A673 (cell line): Measurements from ENCODE around the gene AKAP6. TPM values are rescaled to one million over a fixed set of nuclear protein-coding genes. Genes with fewer than 3 reads are reported as not detected.

ENCODE experiments used
- BruUV-seq: library from RNA; stranded (reverse); fragments of 400-500 nt; replicated peaks from 2 replicates; lab custom pipeline; 2021; lab: Mats Ljungman, UMichigan
- CTCF ChIA-PET: fragments of 300-600 bp; sonication (Branson Sonifier 250); formaldehyde crosslinking; loops from one replicate; lab custom pipeline; 2022; ENCODE audit warnings: antibody characterized with exemption; lab: Charles Lee
- POLR2A ChIA-PET: fragments of 300-600 bp; sonication (Branson Sonifier 250); formaldehyde crosslinking; loops from one replicate; lab custom pipeline; 2022; ENCODE audit warnings: antibody characterized with exemption; ENCODE audit not compliant: low non-redundant PET; lab: Charles Lee
- DNase-seq: peaks from one replicate; pipeline ENCODE4 v3.0.0-alpha.2; 2015; ENCODE audit warnings: low spot score
- H3K27ac ChIP-seq: fragments of 200-600 bp; sonication (generic); 2 replicates; pipeline ENCODE4 v1.5.1; 2016; ENCODE audit warnings: mixed run types, low read depth, mild to moderate bottlenecking, mixed read lengths, antibody characterized with exemption, low read length; ENCODE audit not compliant: poor library complexity, severe bottlenecking
- H3K27me3 ChIP-seq: fragments of 200-600 bp; sonication (generic); replicated peaks from 2 replicates; pipeline ENCODE4 v1.6.1; 2017; ENCODE audit warnings: mixed run types, low read depth, mild to moderate bottlenecking, mixed read lengths, antibody characterized with exemption, low read length; ENCODE audit not compliant: insufficient read depth, poor library complexity
- H3K36me3 ChIP-seq: fragments of 200-600 bp; sonication (generic); 2 replicates; pipeline ENCODE4 v1.6.1; 2016; ENCODE audit warnings: mixed run types, mild to moderate bottlenecking, mixed read lengths, antibody characterized with exemption, low read length; ENCODE audit not compliant: insufficient read depth, poor library complexity, severe bottlenecking
- H3K4me1 ChIP-seq: fragments of 200-600 bp; sonication (generic); 2 replicates; pipeline ENCODE4 v1.6.1; 2017; ENCODE audit warnings: mixed run types, mild to moderate bottlenecking, mixed read lengths, antibody characterized with exemption, low read length; ENCODE audit not compliant: insufficient read depth, poor library complexity, severe bottlenecking
- H3K4me3 ChIP-seq: fragments of 200-600 bp; sonication (generic); 2 replicates; pipeline ENCODE4 v1.5.1; 2016; ENCODE audit warnings: low read depth, mixed run types, mild to moderate bottlenecking, mixed read lengths, low read length; ENCODE audit not compliant: poor library complexity, severe bottlenecking
- H3K9me3 ChIP-seq: fragments of 200-600 bp; sonication (generic); 2 replicates; pipeline ENCODE4 v1.6.1; 2016; ENCODE audit warnings: mixed run types, low read depth, mild to moderate bottlenecking, mixed read lengths, antibody characterized with exemption, low read length; ENCODE audit not compliant: poor library complexity, severe bottlenecking
- CTCF ChIP-seq: fragments of 300-800, 200-600 bp; sonication (generic); conservative IDR thresholded peaks from 2 replicates; pipeline ENCODE4 v1.5.1; 2017; ENCODE audit warnings: low read depth, mild to moderate bottlenecking, antibody characterized with exemption, low read length, moderate library complexity, mixed read lengths
- EZH2 ChIP-seq: fragments of 200-600 bp; sonication (generic); IDR thresholded peaks from 2 replicates; pipeline ENCODE4 v1.6.1; 2017; ENCODE audit warnings: borderline replicate concordance, low read depth, mild to moderate bottlenecking, mixed read lengths, antibody characterized with exemption, low read length; ENCODE audit not compliant: poor library complexity, severe bottlenecking
- intact Hi-C: fragments of 100-400 bp; cut with micrococcal nuclease; formaldehyde crosslinking; loops from one replicate; pipeline ENCODE4 v1.10.0; 2022; ENCODE audit not compliant: unreplicated experiment
- total RNA-seq: library from RNA; stranded (reverse); gene quantifications from 2 replicates; pipeline ENCODE4 v1.2.3, GENCODE V29; 2021

The AKAP6 gene
- total RNA-seq, 1 experiment from 2014 or later = 0.73 TPM

DNA sequence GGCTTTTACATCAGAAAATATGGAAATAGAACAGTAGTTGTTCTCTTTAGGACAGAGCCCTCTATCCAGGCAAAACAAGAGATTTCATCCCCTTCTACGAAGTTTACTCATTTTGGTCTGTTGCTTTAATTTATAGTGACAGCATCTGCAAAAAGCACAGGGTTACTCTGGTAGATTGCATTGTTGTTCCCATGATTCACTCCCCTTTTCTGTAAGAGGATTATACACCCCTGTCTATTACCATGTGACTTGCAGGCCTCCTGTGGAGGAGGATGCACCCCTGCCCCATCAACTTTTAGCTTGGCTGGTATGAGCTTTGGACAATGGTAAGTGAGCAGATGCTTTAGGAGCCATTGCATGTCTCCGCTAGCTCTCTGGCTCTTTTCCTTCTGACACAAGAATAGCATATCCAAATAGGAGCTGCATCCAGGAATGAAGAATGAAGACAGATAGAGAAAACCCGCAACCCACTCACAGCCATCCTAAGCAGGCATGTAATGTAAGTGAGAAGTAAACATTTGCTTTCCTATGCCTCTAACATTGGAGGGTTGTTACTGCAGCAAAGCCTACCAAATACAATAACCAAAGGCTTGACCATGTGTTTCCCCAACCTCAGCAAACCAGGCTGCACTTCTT is 304.2 kb downstream of the AKAP6 start:
- intact Hi-C loops = no loop called here
- Histone ChIP-seq H3K9me3 (no peaks in the 10 kb centered on the region), H3K4me1 (peaks cover 32% of the 10 kb centered on the region), H3K27me3 (no peaks in the 10 kb centered on the region), H3K4me3 (no peak overlapping the region), H3K36me3 (no peaks in the 10 kb centered on the region), H3K27ac (no peak overlapping the region)
- POLR2A ChIA-PET = interaction anchor here (0.5 to 0.9 kb wide), 3 partner anchors 77 to 305 kb away, joined by 3 to 4 read pairs (median 3); no protein-coding TSS in a partner anchor
- CTCF ChIA-PET = interaction anchor here (0.6 kb wide), 1 partner anchor 160 kb away, joined by 3 read pairs; no protein-coding TSS in a partner anchor
- no peak for TF ChIP-seq CTCF
- peak; percentile 67 for DNase-seq
- no TSS peak for BruUV-seq

GRCh38 chr14:32633930-32634329 is 304.8 kb downstream of the AKAP6 start:
- H3K4me1 ChIP-seq = peaks cover 32% of the 10 kb centered on the region
- intact Hi-C loops = no loop called here
- no peak overlapping the region for H3K4me3 ChIP-seq
- H3K27me3 ChIP-seq = no peaks in the 10 kb centered on the region
- DNase-seq = no peak
- H3K27ac ChIP-seq = no peak overlapping the region
- TF ChIP-seq CTCF (no peak), EZH2 (no peak)
- no TSS peak for BruUV-seq
- ChIA-PET POLR2A (interaction anchor here (0.5 to 0.9 kb wide), 3 partner anchors 76 to 304 kb away, joined by 3 to 4 read pairs (median 3); no protein-coding TSS in a partner anchor), CTCF (no interaction called here)
- no peaks in the 10 kb centered on the region for H3K36me3 ChIP-seq
- no peaks in the 10 kb centered on the region for H3K9me3 ChIP-seq

- no peak overlapping the region for H3K27ac ChIP-seq
- peak overlapping the region; percentile 20 for H3K4me3 ChIP-seq
Measured at GRCh38 chr14:32635061-32635719, 306.1 kb downstream of the AKAP6 start.

More at GRCh38 chr14:32635061-32635719, 306.1 kb downstream of the AKAP6 start:
- TF ChIP-seq EZH2 (no peak), CTCF (no peak)
- no TSS peak for BruUV-seq
- CTCF ChIA-PET = no interaction called here
- no peaks in the 10 kb centered on the region for H3K9me3 ChIP-seq
- no peaks in the 10 kb centered on the region for H3K27me3 ChIP-seq
- intact Hi-C loops = no loop called here
- peak; percentile 51 for DNase-seq
- POLR2A ChIA-PET = interaction anchor here (0.7 kb wide), 1 partner anchor 22 kb away, joined by 4 read pairs; no protein-coding TSS in a partner anchor
- no peaks in the 10 kb centered on the region for H3K36me3 ChIP-seq
- H3K4me1 ChIP-seq = peaks cover 32% of the 10 kb centered on the region
